KBM-7 (cell line): ENCODE results near the gene LENG8.

Source experiments
- DNase-seq: peaks from one replicate; pipeline ENCODE4 v3.0.0-alpha.2; 2015
- in situ Hi-C: fragments of 300-500 bp; cut with MboI; formaldehyde crosslinking; loops from 2 replicates; pipeline ENCODE4 v1.14.3; 2020; ENCODE audit warnings: low sequenced_read_pairs, low pct_unique_long_range_greater_than_20kb, mixed read lengths

The LENG8 gene

GRCh38 chr19:54421169-54421516, 27.9 kb upstream of the LENG8 start:
- DNase-seq, result no peak
- in situ Hi-C loops, result no loop called here

DNA sequence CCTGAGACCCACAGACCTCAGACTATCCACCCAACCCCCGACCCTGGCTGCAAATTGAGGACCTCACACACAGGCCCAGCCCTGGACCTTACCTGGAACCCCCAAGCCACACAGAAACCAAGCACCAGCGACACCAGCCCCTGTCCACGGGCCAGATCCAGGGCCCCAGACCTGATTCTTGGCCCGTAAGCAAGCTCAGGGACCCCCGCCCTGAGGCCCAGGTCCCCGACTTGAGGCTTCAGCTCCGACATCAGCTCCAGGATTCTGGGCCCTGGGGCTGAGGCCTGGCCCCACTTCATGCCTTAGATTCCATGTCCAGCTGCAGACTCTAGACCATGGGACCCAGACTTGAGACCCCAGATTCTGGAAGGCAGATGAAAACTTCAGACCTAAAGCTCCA, 27.5 kb upstream of the LENG8 start:
- in situ Hi-C loops, result no loop called here
- no peak for DNase-seq

- no peak for DNase-seq
- in situ Hi-C loops, result no loop called here
These were observed 26.9 kb upstream of the LENG8 start for GRCh38 chr19:54422136-54422535.

GRCh38 chr19:54424201-54424600, 24.8 kb upstream of the LENG8 start:
- in situ Hi-C loops, result no loop called here
- no peak for DNase-seq

DNA sequence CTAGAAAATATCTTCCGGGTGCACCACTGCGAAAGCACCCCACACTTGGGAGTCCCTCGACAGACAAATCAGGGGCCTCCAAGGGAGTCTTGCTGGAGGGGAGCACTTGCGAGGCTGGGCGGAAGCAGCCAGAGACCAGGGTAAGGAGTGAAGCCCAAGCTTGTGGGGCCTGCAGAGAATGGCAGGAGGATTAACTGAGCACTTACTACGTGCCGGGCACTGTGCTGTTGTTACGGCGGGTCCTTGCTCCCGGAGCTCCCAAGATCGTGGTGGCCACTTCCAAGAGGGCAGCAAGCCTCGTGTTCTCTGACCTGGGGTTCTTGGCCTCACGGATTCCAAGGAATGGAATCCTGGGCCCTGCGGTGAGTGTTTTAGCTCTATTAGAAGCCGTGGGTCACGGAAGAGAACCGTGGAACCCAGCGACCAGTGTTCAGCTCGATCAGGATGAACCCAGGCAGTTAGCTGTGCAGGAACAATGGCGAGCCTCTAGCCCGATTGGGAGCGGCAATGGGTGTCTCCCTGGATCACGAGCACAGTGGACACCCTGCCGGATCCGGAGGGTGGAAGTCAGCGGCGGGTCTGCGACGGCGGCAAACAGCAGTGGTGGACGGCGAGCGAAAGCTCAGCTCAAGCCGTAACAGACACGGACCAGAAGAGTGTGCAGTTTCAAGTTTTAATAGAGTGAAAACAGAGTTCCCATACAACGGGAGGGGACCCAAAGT, 24.2 kb upstream of the LENG8 start:
- in situ Hi-C loops, result no loop called here
- DNase-seq, result no peak

DNA sequence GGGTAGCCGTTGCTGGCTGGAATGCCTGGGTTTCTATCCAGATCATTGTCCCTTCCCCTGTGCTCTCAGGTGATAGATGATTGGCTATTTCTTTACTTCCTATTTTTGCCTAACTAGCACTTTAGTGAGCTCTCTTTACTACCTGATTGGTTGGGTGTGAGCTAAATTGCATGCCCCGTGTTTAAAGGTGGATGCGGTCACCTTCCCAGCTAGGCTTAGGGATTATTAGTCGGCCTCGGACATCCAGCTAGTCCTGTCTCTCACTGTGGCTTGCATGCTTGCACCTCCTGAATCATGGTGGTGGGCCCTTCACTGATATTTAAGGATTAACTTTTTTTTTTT, 23.6 kb upstream of the LENG8 start:
- in situ Hi-C loops, result no loop called here
- no peak for DNase-seq

DNA sequence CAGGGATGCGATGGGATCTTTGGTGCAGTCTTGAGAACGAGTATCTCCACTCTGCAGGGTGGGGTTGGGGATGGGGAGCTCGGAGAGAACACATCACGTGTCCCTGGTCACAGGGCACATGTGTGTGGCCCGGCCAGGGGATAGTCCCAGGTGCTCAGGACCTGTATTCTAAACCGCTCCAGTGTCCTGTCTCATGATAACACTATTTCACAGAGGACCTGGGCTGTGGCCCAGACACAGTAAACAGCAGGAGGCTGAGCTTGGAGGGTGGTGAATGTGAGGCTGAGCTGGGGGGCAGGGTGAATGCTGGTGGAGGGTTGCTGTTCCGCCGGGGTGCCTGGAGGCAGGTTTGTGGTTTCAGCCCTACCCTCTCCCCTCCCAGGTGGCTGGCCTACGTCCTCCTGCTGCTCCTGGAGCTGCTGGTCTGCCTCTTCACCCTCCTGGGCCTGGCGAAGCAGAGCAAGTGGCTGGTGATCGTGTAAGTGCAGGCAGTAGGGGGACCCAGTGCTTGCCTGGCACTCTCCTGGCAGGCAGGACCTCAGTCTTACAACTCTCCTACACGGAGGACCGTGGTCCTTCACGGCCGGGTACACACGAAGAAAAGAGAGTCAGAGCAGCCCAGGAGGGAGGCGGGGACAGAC, 22.6 kb upstream of the LENG8 start:
- no peak for DNase-seq
- in situ Hi-C loops, result no loop called here

DNA sequence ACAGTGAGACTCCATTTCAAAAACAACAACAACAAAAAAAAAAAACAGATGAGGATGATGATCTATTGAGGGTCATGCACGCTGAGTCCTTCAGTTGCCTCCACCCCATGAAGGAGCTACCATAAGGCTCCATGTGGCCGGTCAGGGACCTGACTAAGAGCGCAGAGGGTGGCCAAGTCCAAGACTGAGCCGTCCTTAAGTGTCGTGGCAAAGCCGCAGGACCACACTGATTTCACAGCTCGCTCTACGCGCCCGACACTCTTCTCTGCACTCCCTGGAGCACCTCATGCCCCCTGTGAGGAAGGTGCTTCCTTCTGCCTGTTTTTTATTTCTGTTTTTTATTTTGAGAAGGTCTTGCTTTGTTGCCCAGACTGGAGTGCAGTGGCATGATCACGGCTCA, 21.4 kb upstream of the LENG8 start:
- no peak for DNase-seq
- in situ Hi-C loops, result no loop called here

DNA sequence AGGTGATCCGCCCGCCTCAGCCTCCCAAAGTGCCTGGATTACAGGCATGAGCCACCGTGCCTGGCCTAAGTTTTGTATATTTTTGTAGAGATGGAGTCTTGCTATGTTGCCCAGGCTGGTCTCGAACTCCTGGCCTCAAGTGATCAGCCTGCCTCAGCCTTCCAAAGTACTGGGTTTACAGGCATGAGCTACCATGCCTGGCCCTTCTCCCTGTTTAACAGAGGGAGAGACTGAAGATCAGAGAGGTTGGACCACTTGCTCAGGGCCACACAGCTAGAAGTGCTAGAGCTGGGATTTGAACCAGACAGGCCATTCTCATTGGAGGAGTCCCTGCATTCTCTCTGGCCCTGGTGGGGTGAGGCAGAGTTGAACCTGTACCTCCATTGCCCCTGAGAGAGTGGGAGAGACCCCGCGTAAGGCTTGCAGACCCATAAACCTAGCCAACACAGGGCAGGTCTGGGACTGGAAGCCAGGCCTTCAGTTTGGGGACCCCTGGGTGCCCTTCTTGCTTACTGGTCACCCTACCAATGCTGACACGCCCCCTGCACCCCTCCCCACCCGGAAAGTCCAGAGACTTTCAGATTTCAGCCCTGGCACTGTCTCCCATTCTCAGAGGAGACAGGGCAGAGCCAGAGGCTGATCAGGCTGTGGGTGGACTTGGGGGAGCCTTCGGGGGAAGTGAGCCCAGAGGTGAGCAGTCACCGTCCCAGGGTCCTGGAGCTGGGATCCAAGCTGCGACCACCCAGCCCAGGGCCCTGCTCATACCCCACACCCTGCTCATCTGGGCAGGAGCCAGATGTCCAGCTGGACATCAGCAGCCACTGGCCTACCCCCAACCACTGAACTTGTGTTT, 20.4 kb upstream of the LENG8 start:
- DNase-seq, result no peak
- in situ Hi-C loops, result no loop called here

DNA sequence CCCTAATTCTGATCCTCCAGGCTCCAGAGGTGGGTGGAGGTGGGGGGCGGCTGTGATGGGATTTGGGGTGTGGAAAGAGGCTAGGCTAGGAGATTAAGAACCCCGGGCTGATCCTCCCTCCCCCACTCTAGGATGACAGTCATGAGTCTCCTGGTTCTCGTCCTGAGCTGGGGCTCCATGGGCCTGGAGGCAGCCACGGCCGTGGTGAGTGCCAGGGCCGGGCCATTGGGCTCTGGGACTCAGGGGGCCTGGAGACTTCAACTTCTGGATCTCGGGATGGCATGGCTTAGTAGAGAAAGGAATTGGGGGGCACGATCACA, 19.9 kb upstream of the LENG8 start:
- in situ Hi-C loops, result no loop called here
- no peak for DNase-seq

GRCh38 chr19:54429545-54430227, 19.3 kb upstream of the LENG8 start:
- in situ Hi-C loops, result no loop called here
- DNase-seq, result no peak

- in situ Hi-C loops, result no loop called here
- DNase-seq, result peak; percentile 45
These were observed 18.4 kb upstream of the LENG8 start for GRCh38 chr19:54430306-54431254.

GRCh38 chr19:54431255-54431838, 17.7 kb upstream of the LENG8 start:
- in situ Hi-C loops, result no loop called here
- no peak for DNase-seq

GRCh38 chr19:54432144-54432738, 16.8 kb upstream of the LENG8 start:
- DNase-seq, result no peak
- in situ Hi-C loops, result no loop called here

DNA sequence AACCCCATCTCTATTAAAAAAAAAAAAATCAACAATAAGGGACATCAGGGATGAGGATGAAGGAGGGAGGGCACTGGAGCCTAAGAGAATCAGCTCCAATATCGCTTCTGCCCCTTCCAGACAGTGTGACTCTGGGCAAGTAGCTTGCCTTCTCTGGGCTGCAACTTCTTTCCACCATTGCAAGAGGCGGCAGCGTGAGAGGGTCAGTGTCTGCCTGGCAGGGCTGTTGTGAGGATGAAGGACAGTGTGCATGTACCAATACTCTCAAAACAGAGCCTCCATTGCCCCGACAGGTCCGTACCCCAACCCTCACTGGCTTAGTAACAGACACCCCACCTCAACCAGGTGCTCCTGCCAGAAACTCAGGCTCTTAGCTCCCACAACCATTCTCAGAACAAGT, 15.3 kb upstream of the LENG8 start:
- in situ Hi-C loops, result no loop called here
- DNase-seq, result no peak

DNA sequence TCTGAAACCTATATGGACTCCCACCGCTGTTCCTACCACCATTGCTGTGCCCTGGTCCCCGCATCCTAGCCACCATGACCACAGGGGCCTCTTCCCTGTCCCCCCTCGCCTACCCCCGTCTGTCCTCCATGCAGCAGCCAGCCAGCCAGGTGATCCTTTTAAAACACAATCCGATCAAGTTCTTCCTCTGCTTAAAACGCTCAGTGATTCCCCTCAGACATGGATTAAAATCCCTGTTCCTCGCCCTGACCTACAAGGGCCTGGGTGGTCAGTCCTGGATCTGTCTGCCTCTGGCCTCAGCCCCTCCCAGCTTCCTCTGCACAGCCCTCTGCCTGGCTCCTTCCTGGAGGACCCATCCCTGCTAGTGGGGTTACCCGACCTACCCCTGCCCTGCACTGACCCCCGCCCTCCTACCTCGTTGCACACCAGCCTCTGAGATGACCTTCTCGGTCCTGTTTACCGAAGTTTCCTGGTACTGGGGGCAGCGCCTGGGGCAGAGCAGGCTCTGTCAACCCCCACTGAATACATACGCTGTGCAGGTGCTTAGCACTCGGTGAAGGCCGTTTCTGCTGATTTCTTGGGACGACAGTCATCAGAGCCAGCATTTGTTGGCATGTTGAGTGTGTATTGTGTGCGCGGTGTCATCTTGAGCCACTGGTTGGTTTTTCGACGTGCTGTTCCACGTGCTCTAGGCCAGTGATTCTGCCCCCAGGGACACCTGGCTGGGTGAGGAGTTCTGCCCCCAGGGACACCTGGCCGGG, 14.7 kb upstream of the LENG8 start:
- in situ Hi-C loops, result no loop called here
- DNase-seq, result no peak

DNA sequence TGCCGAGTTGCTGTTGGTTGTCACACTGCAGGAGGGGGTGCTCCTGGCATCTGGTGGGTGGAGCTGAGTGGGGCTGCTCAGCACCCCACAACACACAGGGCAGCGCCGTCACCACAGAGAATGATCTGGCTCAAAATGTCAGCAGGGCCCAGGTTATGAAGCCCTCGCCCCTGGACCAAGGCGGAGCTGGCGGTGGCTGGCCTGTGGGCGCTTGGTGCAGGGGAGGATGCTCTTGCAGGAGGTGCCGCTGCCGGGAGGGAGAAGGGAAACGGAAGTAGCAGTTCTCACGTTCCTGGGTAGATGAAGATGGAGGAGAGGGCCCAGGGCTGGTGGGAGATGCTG, 14.2 kb upstream of the LENG8 start:
- no peak for DNase-seq
- in situ Hi-C loops, result no loop called here

GRCh38 chr19:54435551-54436016, 13.4 kb upstream of the LENG8 start:
- no peak for DNase-seq
- in situ Hi-C loops, result no loop called here
